Thyroid gland (tissue), 4 donors: ENCODE data around the gene OBI1. TPM values are rescaled to one million over a fixed set of nuclear protein-coding genes. Genes with fewer than 3 reads are reported as not detected.

Source experiments
- DNase-seq, 2 donors: peaks; one replicate each; pipeline ENCODE4 v3.0.0-alpha.2; 2019
- H3K27ac ChIP-seq, 3 donors: fragments of 200-600 bp; sonication (generic); 1 replicate in 2 of 3; 2 replicates in 1 of 3; pipeline ENCODE4 v1.5.1; 2016 to 2019; ENCODE audit warnings: mild to moderate bottlenecking in 1 of 3, moderate library complexity in 1 of 3
- H3K27me3 ChIP-seq: fragments of 200-600 bp; sonication (generic); one replicate; pipeline ENCODE4 v1.5.1; 2019
- H3K36me3 ChIP-seq, 2 donors: fragments of 200-600 bp; sonication (generic); one replicate each; pipeline ENCODE4 v1.5.1; 2016 to 2019
- H3K4me1 ChIP-seq, 2 donors: fragments of 200-600 bp; sonication (generic); one replicate each; pipeline ENCODE4 v1.5.1; 2017 to 2019
- H3K4me3 ChIP-seq, 3 donors: fragments of 200-600 bp; sonication (generic); replicated peaks in 1 of 3; 1 replicate in 2 of 3; 2 replicates in 1 of 3; pipeline ENCODE4 v1.5.1; 2016; ENCODE audit warnings: mild to moderate bottlenecking in 1 of 3
- H3K9me3 ChIP-seq: fragments of 200-600 bp; sonication (generic); one replicate; pipeline ENCODE4 v1.5.1; 2017
- POLR2A ChIP-seq, 2 donors: fragments of 450-650 bp; IDR thresholded peaks; one replicate each; pipeline ENCODE4 v1.6.1; 2017; ENCODE audit warnings: antibody characterized with exemption in 2 of 2, mild to moderate bottlenecking in 2 of 2, moderate library complexity in 1 of 2
- WGBS, 2 donors: methylation state at CpG; one replicate each; pipeline ENCODE4 v1.1.5; 2017; 5-methylcytosine and 5-hydroxymethylcytosine counted together
- intact Hi-C: fragments of 100-400 bp; cut with DNase I; formaldehyde crosslinking; loops from one replicate; pipeline ENCODE4 v1.15.1; 2023
- total RNA-seq, 4 donors: library from RNA; depleted of rRNA; stranded (reverse); fragments of >200 nt; gene quantifications; one replicate each; pipeline ENCODE4 v1.2.3, GENCODE V29; 2016
- TF ChIP-seq, protein P1 (sequence below), 6 experiments: fragments of 200-600 bp in 3 of 6; fragments of 450-650 bp in 3 of 6; sonication (generic) in 3 of 6; IDR thresholded peaks; one replicate each; pipeline ENCODE4 v1.5.1; 2016 to 2019; ENCODE audit warnings: antibody characterized with exemption in 6 of 6, mild to moderate bottlenecking in 2 of 6, inconsistent platforms in 1 of 6, moderate library complexity in 1 of 6

OBI1 gene
- total RNA-seq, 4 donors from 2014 or later, result 10.1 to 17.3 (median 13.5) TPM

DNA sequence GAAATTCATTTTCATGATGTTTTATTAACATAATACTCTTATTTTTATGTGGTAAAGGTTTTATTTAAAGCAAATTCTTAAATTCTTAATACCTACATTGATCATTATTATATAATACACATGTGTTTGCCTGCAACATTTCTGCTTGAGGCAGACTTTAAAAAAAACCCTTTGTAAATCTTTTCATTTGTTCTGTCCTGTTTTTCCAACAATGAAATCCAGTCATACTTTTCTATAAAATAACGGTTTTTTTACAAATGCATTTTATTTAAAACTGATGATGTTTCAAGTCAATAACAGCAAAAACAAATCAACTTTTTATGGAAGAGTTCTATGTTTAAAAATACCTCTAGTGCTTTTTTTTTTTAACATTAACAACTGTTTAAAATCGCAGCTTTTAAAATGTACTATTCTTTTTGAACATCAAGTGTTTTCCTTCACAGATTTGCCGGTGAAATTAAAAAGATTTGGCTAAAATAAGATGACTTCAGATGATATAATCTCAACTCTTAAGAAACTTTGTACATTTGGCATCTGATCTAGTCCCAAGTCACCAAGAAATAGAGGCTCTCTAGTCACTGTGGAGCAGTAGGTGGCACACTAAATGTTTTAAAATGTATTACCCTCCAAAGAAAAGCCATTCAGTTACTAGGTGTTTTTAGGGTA, 60.7 kb downstream of the OBI1 start:
- Histone ChIP-seq H3K9me3 (no peaks in the 10 kb centered on the region), H3K4me3 (no peak overlapping the region), H3K27ac (no peak overlapping the region), H3K36me3 (no peaks in the 10 kb centered on the region), H3K4me1 (peaks cover 8 to 31% of the 10 kb centered on the region in 2 donors), H3K27me3 (peaks cover 92% of the 10 kb centered on the region)
- TF ChIP-seq, protein P1, sequence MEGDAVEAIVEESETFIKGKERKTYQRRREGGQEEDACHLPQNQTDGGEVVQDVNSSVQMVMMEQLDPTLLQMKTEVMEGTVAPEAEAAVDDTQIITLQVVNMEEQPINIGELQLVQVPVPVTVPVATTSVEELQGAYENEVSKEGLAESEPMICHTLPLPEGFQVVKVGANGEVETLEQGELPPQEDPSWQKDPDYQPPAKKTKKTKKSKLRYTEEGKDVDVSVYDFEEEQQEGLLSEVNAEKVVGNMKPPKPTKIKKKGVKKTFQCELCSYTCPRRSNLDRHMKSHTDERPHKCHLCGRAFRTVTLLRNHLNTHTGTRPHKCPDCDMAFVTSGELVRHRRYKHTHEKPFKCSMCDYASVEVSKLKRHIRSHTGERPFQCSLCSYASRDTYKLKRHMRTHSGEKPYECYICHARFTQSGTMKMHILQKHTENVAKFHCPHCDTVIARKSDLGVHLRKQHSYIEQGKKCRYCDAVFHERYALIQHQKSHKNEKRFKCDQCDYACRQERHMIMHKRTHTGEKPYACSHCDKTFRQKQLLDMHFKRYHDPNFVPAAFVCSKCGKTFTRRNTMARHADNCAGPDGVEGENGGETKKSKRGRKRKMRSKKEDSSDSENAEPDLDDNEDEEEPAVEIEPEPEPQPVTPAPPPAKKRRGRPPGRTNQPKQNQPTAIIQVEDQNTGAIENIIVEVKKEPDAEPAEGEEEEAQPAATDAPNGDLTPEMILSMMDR (IDR thresholded peaks at IDR 0.05), result no peak
- no peak for TF ChIP-seq POLR2A (IDR thresholded peaks at IDR 0.05)
- DNase-seq, result no peak
- 14 to 20% methylated on average over 3 of the region's 3 CpGs for WGBS, 2 donors
- intact Hi-C loops, result no loop called here

DNA sequence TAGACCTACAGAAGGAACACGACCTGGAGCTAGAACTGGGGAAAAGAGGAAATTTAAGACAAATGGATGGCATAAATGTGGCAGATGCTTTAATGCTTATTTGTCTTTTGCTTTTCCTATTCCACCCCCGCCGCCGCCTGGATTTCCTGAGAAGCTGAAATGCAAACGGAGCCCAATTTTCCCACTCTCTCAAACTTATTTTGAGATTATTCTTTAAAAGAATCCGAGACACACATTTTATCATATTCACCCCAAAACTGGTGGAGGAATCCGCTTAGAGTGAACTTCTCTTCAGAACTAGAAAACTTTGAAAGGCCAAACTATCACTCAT, 61.4 kb downstream of the OBI1 start:
- Histone ChIP-seq H3K27ac (no peak overlapping the region), H3K27me3 (peaks cover 91% of the 10 kb centered on the region), H3K9me3 (no peaks in the 10 kb centered on the region), H3K4me3 (no peak overlapping the region), H3K4me1 (peaks cover 4 to 24% of the 10 kb centered on the region in 2 donors), H3K36me3 (no peaks in the 10 kb centered on the region)
- TF ChIP-seq, protein P1 (IDR thresholded peaks at IDR 0.05), result no peak
- TF ChIP-seq POLR2A (IDR thresholded peaks at IDR 0.05), result no peak
- intact Hi-C loops, result no loop called here
- DNase-seq, result no peak
- WGBS, 2 donors, result 15 to 21% methylated on average over 7 of the region's 7 CpGs

DNA sequence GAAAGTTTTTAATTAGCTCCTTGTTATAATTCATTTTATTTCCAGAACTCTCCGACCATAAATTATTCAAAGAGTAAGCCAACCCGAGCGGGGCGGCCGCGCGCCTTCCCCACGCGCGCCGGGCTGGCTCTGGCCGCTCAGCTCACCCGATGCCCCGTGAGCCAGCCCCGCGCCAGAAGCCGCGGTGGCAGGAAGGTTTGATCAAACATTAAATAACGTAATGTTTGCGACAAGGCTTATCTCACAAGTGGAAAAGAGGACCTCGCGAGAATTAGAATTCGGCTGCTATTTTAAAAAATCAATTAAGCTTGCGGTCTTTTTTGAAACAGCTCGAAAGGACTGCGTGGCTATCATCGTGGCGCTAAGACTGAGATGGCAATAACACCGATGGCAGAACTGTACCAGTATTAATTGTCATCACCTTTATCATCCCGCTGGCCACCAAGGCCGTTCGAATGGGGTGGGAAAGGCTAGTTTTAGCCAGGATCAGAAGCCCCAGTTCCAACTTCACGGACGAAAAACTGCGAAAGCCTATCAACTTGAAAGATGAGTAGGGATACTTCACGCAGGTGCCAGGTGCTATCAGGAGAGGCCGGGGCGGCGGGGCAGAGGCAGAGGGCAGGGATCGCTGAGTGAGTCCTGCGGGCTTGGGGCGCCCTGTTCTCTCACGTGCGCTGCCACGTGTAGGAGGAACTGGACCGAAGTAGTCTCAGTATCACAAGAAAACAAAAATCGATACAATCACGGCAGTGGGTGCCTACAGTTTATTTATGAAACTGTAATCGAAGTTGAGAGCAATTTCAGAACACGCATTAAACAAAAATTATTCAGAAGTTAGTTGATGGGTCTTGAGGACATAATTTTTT, 62.0 kb downstream of the OBI1 start:
- WGBS, 2 donors, result 10% methylated on average over 47 to 50 of the region's 50 CpGs
- peaks cover 95% of the 10 kb centered on the region for H3K27me3 ChIP-seq
- H3K27ac ChIP-seq, result no peak overlapping the region
- H3K9me3 ChIP-seq, result no peaks in the 10 kb centered on the region
- H3K36me3 ChIP-seq, result no peaks in the 10 kb centered on the region
- TF ChIP-seq, protein P1 (IDR thresholded peaks at IDR 0.05), result no peak
- TF ChIP-seq POLR2A (IDR thresholded peaks at IDR 0.05), result no peak
- no peak for DNase-seq
- intact Hi-C loops, result no loop called here
- H3K4me1 ChIP-seq, result peaks cover 4 to 20% of the 10 kb centered on the region in 2 donors
- no peak overlapping the region for H3K4me3 ChIP-seq

DNA sequence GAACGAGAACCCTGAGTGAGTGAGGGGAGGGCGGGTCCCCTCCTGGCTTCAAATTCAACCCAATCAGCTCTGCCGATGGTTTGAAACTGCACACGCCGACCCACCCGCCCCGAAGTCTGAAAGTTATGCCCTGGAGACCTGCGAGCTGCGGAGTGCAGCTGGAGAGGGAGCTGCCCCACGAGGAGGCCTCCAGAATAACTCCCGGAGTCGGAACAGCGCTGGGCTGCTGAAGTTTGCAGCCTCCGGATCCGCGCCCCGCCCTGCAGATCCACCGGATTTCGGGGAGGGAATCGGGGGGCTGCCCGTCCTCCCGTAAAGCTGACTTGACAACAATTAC, 62.6 kb downstream of the OBI1 start:
- no peak for TF ChIP-seq POLR2A (IDR thresholded peaks at IDR 0.05)
- TF ChIP-seq, protein P1 (IDR thresholded peaks at IDR 0.05), result no peak
- no peaks in the 10 kb centered on the region for H3K9me3 ChIP-seq
- peaks cover 2 to 17% of the 10 kb centered on the region in 2 donors for H3K4me1 ChIP-seq
- H3K36me3 ChIP-seq, result no peaks in the 10 kb centered on the region
- no peak overlapping the region for H3K4me3 ChIP-seq
- H3K27ac ChIP-seq, result no peak overlapping the region
- intact Hi-C loops, result no loop called here
- peaks cover 94% of the 10 kb centered on the region for H3K27me3 ChIP-seq
- WGBS, 2 donors, result 6 to 10% methylated on average over 2 to 18 of the region's 22 CpGs
- DNase-seq, result no peak
